ENCODE measurements around the gene YARS1.

YARS1 gene

GRCh38 chr1:32761936-32762335 is 55.2 kb downstream of the YARS1 start:
- DNase-seq: no peak

DNA sequence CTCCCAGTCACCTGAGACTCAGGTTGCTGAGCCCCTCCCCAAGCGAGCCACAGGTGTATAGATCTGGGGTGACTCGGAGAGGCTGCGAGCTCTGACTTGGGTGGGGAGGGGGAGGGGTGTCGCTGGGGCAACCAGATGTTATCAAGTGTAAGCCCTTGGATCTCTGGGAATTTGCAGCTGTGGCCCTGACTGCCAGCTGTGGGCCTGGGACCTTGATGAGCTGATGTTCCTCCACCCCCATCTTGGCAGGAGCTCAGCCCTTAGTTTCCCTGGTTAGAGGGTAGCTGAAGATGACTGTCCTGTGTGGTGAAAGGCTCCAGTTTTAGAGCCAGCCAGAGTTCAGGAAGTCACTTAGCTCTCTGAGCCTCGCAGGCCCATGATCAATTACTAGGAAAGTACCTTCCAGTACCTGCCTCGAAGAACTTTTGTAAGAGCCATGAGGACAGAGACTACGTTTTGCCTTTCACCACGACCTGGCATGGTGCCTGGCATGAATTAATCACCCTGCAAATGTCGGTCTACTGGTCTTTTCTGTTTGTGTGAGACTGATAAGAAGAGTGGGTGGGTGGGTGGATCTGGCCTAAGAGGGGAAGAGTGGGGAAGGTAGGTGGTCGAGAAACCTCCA is 55.8 kb downstream of the YARS1 start:
- peak; percentile 22 for DNase-seq

- no peak for DNase-seq
These were observed 57.0 kb downstream of the YARS1 start for GRCh38 chr1:32759997-32760623.

DNA sequence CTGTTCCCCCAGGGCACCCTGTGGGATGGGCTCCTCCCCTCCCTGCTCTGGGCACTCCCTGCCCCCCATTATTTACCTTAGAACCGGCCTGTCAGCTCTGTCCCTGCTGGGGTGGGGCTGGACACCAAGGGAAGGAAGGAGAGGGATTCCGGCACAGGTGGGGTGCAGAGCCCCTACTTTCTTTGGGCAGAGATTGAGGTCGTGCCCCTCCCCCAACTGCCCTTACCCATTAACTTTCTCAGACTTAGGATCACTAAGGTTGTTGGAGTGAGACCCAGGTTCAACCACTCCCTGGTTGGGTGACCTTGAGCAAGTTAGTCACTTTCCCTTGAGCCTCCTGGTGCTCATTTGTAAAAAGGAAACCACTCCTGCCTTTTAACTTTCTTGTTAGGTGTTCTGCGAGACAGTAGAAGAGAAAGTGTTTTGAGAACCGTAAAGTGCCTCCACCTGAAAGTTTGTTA is 57.6 kb downstream of the YARS1 start:
- peak; percentile 17 for DNase-seq

DNA sequence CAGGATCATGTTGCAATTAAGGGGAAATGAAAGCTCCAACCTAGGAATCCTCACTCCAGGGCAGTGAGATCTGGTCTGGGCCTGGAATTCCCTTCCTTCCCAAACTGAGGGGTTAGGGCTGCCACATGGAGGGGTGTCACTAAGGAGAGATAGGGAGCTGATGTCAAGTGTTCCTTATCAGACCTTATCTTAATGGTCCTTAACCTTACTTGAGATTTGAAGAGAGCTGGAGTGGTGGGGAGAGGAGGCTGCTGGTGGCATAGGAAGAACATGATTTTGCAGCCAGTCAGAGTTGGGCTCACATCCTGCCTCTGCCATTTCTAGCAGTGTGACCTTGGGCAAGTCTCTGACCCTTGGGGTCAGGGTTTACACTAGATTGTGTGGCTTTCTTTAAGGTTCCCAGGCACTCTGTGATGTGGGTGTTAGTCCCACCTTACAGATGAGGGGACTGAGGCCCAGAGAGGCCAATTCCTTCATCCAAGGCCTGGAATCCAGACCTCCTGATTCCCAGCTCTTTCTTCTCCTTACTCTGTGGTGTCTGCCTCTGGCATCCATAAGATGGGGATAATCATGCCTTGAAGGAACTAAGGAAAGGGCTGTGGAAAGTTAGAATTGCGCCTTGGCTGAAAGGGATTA is 58.2 kb downstream of the YARS1 start:
- no peak for DNase-seq

DNA sequence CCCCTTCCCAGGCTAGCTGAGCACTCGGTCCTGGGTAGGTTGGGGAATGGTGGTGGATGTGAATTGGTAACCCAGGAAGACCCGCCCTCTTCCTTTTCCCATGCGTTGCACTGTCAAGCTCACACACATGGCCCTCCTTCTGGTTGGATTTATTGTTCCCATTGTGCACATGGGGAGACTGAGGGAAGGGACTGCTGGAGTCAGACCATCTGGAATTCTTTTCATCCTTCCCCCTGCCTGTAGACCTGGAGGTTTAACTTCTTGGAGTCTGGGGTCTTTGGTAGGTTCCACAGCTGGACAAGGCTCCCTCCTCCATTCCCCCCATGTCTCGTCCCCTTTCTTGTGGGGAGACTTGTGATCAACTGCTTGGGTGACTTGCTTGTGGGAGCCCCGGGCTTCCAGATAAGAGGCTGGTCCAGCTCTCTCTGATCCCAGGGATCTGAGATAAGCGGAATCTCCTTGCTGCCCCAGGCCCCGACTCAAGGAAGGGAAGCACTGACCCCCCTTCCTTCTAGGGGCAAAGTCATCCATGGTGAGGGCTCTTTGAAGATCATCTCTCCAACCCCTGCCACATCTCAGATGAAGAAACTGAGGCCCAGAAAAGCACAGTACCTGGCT is 58.9 kb downstream of the YARS1 start:
- no peak for DNase-seq

DNA sequence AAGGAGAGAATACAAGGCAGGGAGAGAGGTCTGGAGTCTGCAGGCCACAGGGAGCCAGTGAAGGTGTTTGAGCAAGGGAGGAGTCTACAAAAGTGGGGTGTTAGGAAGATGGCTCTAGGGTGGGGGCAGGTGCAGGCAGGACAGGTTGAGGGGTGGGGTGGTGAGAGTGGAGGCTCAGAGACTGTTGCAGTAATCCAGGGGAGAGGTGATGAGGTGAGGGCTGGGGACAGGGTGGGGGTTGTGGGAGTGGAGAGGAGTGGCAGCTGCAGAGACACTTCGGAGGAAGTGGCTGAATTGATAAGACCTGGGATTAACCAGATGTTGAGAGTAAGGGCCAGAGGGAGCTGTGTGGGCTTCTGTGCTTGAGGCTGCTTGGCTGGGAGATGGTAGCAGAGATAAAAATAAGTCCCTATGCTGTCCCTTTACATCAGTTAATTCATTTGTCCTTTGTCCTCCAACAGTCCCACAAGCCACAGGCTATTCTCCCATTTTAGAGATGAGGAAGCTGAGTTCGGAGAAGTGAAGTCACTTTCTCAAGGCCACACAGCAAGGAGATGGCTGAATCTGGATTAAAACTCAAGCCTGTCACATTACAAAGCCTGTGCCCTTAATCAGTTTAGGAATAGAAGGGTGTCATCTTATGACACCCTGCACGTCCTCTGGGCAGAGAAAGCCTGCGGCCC is 59.8 kb downstream of the YARS1 start:
- DNase-seq: no peak

DNA sequence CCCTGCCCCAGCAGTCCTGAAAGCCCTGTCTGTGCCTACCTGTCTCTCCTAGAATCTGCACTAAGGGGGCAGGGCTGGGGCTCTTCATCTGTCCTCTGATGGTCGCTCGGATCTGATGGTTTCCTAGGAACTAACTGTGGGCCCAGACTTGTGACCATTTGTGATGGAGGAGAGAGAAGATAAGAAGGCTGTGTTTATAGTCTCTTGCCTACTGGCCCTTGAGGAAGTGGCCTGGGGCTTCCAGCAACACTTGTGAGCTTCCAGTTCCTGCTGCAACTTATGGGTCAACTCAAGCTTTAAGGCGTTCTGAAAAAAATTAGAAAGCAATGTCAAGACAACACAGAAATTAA is 61.4 kb downstream of the YARS1 start:
- DNase-seq: no peak

DNA sequence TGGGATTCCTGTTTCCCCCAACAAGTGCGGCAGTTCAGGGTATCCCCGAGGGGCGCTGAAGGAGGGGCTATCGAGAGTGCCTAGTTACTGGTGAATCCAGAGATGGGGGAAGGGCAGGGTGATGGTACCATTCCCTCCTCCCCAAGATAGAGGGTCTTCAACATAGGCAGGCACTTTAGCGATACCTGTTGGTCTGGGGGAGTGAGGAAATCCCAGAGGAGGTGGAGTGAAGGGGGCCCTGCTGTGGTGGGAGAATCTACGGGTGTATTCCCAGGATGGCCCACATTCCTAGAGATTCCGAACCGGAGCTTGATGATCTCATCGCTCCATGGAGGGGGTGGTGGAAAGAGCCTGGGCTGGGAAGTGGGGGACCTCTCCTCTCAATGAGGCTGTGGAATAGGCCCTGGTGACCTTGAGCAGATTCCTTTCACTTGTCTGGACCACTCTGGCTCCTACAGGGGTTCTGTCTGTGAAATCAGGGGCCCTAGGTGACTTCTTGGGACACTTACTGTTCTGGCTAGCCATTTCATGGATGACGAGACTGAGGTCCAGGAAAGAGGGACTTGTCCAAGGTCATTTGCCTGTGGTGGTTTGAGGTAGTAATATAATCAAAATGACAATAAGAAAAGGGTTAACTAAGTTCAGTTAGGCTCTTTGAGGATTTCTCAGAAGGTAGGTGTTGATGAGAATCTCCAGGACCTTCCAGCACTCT is 61.9 kb downstream of the YARS1 start:
- no peak for DNase-seq

- DNase-seq: peak; percentile 50
These were observed 62.7 kb downstream of the YARS1 start for GRCh38 chr1:32754317-32755097.

DNA sequence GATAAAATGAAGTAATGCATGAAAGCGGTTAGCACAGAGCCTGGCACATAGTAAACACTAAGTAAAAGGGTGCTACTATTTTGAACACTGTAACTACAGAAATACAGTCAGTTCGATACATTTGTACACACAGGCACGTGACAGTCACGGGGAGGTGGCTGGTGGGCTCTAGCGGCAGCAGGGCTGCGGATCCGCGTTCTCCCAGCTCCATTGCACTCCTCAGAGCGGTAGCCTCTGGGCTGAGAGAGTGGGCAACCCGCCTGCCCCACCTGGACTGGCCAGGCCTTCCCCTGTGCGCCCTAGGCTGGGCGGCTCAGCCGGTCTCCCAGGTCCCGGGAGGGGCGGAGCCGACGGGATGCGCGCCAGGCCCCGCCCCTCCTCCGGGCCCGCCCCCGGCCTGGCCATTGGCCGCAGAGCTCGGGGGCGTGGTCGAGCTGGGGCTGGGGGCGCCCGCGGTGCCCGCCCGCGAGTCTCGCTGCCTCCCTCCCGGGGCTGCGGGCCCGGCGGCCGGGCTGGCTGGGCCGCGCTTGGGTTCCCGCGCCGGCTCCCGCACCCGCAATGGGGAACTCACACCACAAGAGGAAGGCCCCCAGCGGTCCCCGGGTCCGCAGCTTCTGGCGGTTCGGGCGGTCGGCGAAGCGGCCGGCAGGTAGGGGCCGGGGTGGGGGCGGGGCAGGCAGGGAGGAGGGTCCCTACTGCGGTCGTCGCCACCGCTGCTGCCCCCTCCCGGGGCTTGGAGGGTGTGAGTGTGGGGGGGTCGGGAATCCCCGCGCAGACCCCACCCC is 63.4 kb downstream of the YARS1 start:
- peak; percentile 85 for DNase-seq

GRCh38 chr1:32749771-32750170 is 67.4 kb downstream of the YARS1 start:
- no peak for DNase-seq

GRCh38 chr1:32749332-32749731 is 67.8 kb downstream of the YARS1 start:
- no peak for DNase-seq

DNA sequence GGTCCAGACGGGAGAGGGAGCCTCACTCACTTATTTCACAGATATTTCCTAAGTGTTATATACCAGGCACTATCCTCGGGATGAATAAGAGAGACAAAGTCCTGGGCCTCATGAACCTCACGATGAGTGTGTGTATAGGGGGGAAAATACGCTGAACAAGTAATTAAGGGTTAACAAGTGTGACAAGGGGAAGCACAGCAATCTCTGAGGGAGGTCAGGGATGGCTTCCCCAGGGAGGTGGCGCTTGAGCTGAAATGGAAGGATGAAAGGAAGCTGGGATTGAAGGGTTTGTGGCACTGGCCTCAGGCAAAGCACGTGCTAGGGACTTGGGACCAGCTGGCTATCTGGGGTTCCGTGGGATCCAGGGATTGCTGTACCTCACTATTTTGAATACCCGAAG is 68.2 kb downstream of the YARS1 start:
- DNase-seq: no peak

DNA sequence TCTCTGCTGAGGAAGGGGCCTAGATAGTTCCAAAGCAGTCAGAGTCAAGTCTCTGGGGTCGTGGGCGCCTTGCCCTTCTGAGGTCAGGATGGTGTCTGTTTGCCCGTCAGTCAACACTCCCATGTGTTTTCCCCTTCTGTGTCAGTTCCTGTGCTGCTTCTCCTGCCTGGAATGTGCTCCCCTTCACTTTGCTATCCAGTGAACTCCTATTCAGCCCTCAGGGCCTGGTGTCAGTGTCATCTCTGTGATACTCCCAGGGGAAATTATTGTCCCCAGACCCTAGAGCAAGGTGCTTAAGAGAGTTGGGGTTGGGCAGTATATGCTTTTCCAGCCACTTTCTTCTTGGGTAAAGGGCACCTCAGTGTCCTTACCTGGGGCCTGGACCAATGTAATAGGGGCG is 68.8 kb downstream of the YARS1 start:
- DNase-seq: no peak

GRCh38 chr1:32746130-32746529 is 71.0 kb downstream of the YARS1 start:
- no peak for DNase-seq

GRCh38 chr1:32744071-32744425 is 73.1 kb downstream of the YARS1 start:
- no peak for DNase-seq

DNA sequence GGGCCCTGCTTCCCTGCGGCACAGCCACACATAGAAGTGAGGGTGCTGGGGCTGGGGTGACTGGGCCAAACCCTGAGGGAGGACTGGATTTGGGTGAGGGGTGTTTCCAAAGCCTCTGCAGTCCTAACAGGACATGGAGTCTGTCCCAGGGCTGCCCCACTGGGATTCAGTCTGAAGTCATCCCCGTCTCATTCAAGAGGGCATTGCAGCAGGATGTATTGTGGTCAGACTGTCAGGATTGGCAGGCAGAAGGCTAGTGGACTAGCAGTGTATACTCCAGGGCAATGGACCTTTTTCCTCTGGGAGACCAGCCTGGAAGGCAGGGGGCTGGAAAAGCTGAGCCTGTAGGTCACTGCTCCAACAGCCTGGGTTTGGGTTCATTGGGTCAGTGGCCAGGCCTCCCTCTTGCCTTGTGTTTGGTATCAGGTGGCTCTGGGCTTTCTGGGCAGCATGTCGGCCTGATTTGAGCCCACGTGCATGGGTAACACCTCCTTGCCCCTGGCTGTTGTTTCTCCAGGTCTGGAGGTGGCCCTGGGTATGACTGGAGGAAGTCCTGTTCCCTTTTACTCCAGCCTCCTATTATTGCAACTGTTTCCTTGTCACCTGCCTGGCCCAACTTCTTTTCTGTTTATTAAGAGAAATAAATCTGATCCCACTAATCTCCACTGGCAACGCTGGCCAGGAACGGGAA is 73.6 kb downstream of the YARS1 start:
- DNase-seq: no peak

DNA sequence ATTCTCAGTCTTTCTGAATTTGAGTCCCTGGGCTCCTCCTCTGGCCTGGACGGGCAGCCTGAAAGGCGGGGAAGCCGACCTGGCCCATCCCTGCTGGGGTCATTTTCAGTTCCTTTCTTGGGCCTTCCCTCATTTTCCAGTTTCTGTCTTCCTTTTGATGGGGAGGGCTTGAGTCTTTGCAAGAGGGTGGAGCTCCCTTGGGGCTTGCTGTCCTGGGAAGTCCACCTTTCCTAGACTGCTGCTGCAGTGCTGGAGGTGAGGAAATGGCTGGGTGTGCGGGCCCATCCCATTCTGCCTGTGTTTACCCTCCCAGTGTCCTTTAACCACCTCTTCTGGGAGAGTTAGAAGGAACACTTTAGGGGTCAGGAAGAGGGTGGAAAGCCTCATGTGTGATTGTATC is 74.2 kb downstream of the YARS1 start:
- no peak for DNase-seq

- DNase-seq: no peak
These were observed 74.8 kb downstream of the YARS1 start for GRCh38 chr1:32742199-32742947.
